Activated gamma-delta T cell (primary cell): ENCODE measurements around the gene CARMIL3.

ENCODE experiments used
- DNase-seq: peaks from one replicate; lab custom pipeline; 2025; lab: John Stamatoyannopoulos, UW

The CARMIL3 gene

GRCh38 chr14:24060984-24061913 lies 9.4 kb downstream of the CARMIL3 start:
- no peak for DNase-seq

GRCh38 chr14:24062216-24062980 lies 10.6 kb downstream of the CARMIL3 start:
- DNase-seq: no peak

DNA sequence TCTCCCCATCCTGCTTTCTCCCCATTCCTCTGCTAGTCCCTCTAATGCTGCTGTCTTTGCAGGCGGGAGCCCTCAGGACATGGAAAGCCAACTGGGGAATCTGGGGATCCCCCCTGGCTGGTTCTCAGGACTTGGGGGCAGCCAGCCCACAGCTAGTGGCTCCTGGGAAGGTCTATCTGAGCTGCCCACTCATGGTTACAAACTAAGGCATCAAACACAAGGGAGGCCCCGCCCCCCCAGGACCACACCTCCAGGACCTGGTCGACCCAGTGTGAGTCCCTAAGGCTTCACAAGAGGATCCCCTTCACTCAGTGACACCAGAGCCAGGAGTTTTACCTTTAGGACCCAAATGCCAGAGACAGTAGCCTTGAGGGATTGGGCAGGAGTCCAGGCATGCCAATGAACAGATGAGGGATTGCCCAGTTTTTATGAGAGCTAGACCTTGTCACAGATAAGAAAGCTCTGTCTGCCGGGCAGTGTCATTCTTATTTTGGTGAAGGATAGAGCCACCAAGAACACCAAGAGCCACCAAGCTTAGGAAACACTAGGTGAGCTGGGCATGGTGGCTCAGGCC lies 11.5 kb downstream of the CARMIL3 start:
- DNase-seq: no peak

- DNase-seq: no peak
These were observed 12.4 kb downstream of the CARMIL3 start for GRCh38 chr14:24064091-24064795.

GRCh38 chr14:24064856-24065255 lies 13.0 kb downstream of the CARMIL3 start:
- no peak for DNase-seq

DNA sequence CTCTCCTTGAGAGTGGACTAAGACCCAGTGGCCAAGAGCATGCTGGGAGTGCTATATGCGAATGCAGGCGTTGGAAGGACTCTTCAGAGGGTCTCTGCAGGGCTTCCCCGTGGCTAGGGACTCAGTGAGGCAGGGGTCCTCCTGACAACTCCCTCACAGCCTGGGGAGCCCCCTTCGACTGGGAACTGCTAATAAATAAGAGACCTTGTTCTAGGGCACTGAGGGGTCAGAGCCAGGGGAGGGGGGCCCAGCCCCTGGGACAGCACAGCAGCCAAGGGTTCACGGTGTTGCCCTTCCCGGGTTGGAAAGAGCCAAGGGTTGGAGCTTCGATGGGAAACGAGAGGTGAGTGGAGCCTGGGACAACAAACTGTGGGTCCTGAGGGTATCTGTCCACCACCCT lies 13.6 kb downstream of the CARMIL3 start:
- no peak for DNase-seq

- DNase-seq: no peak
These were observed 14.8 kb downstream of the CARMIL3 start for GRCh38 chr14:24066496-24067132.

GRCh38 chr14:24067133-24068082 lies 15.6 kb downstream of the CARMIL3 start:
- no peak for DNase-seq

DNA sequence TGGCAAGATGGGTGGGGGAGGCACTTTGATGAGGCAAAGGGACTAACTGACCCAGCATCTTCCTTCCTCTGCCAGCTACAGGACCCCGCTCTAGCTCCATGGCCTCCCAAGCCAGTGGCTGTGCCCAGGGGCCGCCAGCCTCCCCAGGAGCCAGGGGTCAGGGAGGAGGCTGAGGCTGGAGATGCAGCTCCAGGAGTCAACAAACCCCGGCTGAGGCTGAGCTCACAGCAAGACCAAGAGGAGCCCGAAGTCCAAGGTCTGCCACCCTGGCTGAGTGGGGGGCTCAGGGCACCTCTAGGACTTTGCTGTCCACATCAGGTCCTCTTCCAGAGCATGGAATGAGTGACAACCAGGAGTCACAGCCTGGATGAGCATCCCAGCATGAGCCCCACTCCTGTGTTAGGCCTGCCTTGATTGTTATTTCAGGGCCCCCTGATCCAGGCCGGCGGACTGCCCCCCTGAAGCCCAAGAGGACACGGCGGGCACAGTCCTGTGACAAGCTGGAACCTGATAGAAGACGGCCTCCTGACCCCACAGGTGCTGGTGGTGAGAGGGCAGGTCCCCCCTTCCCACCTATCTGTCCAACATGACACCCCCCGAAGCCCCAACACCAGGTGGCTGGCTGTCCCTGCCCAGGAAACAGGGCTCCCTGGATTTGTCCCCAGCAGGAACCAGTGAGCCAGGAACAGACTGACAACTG lies 17.1 kb downstream of the CARMIL3 start:
- no peak for DNase-seq

GRCh38 chr14:24069411-24069735 lies 17.6 kb downstream of the CARMIL3 start:
- no peak for DNase-seq

- DNase-seq: no peak
These were observed 18.7 kb downstream of the CARMIL3 start for GRCh38 chr14:24070285-24071143.

DNA sequence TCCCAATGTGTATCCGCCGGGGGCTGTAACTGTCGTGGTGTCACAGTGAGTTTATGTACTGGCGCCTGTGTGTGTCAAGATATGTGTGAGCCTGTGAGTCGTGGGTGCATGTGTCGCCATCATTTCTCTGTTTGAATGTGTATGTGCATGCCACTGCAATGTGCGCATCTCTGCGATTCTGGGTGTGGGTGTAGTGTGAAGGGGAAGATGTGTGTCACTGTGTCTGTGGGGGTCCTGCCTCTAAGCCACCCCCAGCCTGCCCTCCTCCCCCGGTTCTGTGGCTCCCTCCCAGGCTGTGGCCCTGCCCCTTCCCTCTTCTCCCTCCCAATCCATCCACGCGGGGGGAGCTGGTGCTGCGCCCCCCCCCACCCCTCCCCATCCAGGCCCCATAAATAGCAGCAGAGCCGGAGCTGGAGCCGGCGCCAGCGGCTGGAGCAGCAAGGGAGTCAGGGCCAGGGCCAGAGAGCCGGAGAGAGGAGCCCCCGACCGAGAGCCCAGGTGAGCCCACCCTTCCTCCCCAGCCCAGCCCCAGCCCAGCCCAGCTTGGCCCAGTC lies 19.4 kb downstream of the CARMIL3 start, which contains the start of gene CPNE6:
CPNE6 (plus strand) TSS at position 419 of the 554 bp plus-strand sequence. CDS start 1,375 bp downstream, outside the sequence.
- no peak for DNase-seq

GRCh38 chr14:24071836-24072430 lies 20.1 kb downstream of the CARMIL3 start:
- DNase-seq: no peak

- no peak for DNase-seq
These were observed 20.6 kb downstream of the CARMIL3 start for GRCh38 chr14:24072436-24072835.

DNA sequence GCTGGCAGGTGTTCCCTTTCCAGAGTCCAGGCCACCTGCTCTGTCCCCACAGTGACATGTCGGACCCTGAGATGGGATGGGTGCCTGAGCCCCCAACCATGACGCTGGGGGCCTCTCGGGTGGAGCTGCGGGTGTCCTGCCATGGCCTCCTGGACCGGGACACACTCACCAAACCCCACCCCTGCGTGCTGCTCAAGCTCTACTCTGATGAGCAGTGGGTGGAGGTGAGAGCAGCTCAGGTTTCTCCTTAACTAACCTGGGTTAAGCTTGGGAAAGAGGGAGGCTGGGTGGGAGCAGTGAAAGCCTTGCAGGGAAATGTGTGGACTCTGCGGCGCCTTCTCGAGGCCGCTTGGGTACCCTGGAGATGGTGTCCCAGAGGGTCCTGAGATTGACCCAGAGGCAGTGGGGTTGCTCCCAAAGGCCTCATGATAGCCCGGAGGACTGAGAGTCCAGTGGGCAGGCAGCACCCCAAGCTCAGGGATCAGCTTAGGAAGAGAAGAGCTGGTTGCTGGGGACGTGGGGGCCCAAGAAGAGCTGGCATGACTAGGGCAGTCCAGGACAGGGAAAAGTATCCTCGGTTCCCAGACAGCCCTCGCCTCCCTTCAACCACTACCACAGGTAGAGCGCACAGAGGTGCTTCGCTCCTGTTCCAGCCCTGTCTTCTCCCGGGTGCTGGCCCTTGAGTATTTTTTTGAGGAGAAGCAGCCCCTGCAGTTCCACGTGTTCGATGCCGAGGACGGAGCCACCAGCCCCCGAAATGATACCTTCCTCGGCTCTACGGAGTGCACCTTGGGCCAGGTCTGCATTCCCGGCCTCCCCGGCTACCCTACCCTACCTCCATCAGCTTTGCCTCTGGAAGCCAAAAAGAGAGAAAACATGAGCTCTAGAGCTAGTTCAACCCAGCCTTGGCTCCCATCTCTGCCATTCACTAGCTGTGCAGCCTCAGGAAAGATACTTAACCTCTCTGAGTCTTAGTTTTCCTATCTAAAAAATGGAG lies 21.4 kb downstream of the CARMIL3 start:
- no peak for DNase-seq

DNA sequence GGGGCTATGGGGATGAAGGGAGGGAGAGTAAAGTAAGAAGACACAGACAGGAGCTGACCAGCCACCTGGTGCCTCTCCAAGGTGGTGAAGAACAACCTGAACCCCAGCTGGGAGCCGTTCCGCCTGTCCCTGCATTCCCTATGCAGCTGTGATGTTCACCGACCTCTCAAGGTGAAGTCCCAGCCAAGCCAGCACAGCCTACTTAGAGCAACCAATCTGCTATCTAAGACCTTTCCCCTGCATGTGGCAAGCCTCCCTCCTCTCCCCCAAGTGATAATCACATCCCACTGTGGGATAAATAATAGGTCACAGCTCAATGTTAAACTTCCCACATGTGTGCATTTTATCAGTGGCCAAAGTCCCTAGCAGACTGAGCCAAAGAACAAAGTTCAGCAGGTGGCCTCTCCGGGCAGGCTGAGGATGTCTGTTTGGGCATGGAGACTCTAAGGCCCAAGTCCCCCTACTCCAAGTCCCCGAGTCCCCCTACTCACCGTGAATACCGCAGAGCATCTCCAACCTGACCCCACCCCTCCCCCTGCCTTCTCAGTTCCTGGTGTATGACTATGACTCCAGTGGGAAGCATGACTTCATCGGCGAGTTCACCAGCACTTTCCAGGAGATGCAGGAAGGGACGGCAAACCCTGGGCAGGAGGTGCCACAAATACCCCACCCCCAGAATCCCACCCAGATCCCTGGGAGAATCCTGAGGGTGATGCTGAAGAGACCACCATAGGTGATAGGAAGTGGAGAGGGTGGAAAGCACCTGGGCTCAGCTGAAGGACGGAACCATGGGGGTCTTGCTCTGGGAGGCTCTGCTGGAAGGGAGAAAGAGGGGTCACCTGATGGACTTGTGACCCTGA lies 23.0 kb downstream of the CARMIL3 start:
- DNase-seq: no peak
